Sigmoid colon (tissue), 7 donors: ENCODE measurements around the gene HSDL1. TPM values are rescaled to one million over a fixed set of nuclear protein-coding genes. Genes with fewer than 3 reads are reported as not detected.

Experiments used
- DNase-seq: peaks from one replicate; pipeline ENCODE4 v3.0.0-alpha.2; 2019
- H3K27ac ChIP-seq, 4 donors: fragments of 200-600 bp; sonication (generic); one replicate each; pipeline ENCODE4 v1.5.1; 2016 to 2019; ENCODE audit warnings: mild to moderate bottlenecking in 1 of 4
- H3K27me3 ChIP-seq, 3 donors: fragments of 200-600 bp; sonication (generic); one replicate each; pipeline ENCODE4 v1.5.1; 2019; ENCODE audit warnings: mild to moderate bottlenecking in 1 of 3
- H3K36me3 ChIP-seq, 4 donors: fragments of 200-600 bp; sonication (generic); one replicate each; pipeline ENCODE4 v1.5.1; 2016 to 2019
- H3K4me1 ChIP-seq, 4 donors: fragments of 200-600 bp; sonication (generic); one replicate each; pipeline ENCODE4 v1.5.1; 2017 to 2019
- H3K4me3 ChIP-seq, 4 donors: fragments of 200-600 bp; sonication (generic); one replicate each; pipeline ENCODE4 v1.5.1; 2017 to 2019; ENCODE audit warnings: mild to moderate bottlenecking in 2 of 4, moderate library complexity in 1 of 4
- H3K9me3 ChIP-seq, 4 donors: fragments of 200-600 bp in 3 of 4; sonication (generic) in 3 of 4; one replicate each; pipeline versions ENCODE4 v1.5.1 to v1.6.1; 2013 to 2019
- EP300 ChIP-seq, 4 donors: sonication (generic); formaldehyde crosslinking; IDR thresholded peaks; one replicate each; pipeline ENCODE4 v1.6.1; 2017; ENCODE audit warnings: antibody characterized with exemption in 4 of 4
- POLR2A ChIP-seq, 2 donors: fragments of 450-650 bp; IDR thresholded peaks; one replicate each; pipeline ENCODE4 v1.6.1; 2016; ENCODE audit warnings: antibody characterized with exemption in 2 of 2, mild to moderate bottlenecking in 2 of 2, moderate library complexity in 2 of 2
- POLR2AphosphoS5 ChIP-seq, 4 donors: sonication (generic); formaldehyde crosslinking; IDR thresholded peaks; one replicate each; pipeline ENCODE4 v1.6.1; 2017; ENCODE audit warnings: antibody characterized with exemption in 4 of 4
- WGBS, 2 donors: extraction: QIAGEN DNeasy Blood & Tissue Kit; methylation state at CpG; one replicate each; pipeline ENCODE4 v1.1.7; 2013; 5-methylcytosine and 5-hydroxymethylcytosine counted together
- intact Hi-C: fragments of 100-400 bp; cut with DNase I; formaldehyde crosslinking; loops from one replicate; pipeline ENCODE4 v1.15.1; 2023
- polyA plus RNA-seq, 3 donors: library from polyadenylated mRNA; stranded (reverse); fragments of 200-250 nt; gene quantifications; one replicate each; pipeline ENCODE4 v1.2.3, GENCODE V29; 2013
- total RNA-seq, 4 donors: library from RNA; depleted of rRNA; stranded (reverse); fragments of >200 nt; gene quantifications; one replicate each; pipeline ENCODE4 v1.1.0, GENCODE V29; 2016
- TF ChIP-seq, protein P1 (sequence below), 4 experiments: fragments of 450-650 bp in 3 of 4; fragments of 200-600 bp in 1 of 4; IDR thresholded peaks; one replicate each; pipeline ENCODE4 v1.5.1; 2016 to 2019; ENCODE audit warnings: antibody characterized with exemption in 4 of 4, mild to moderate bottlenecking in 3 of 4, moderate library complexity in 2 of 4
- donor health status: healthy with polysubstance abuse.
- donor health status: Bipolar disorder and iron deficiency.
- donor health status: healthy.

HSDL1 gene
- total and polyA plus RNA-seq, 7 donors: 5.3 to 27.8 (median 11.4) TPM

DNA sequence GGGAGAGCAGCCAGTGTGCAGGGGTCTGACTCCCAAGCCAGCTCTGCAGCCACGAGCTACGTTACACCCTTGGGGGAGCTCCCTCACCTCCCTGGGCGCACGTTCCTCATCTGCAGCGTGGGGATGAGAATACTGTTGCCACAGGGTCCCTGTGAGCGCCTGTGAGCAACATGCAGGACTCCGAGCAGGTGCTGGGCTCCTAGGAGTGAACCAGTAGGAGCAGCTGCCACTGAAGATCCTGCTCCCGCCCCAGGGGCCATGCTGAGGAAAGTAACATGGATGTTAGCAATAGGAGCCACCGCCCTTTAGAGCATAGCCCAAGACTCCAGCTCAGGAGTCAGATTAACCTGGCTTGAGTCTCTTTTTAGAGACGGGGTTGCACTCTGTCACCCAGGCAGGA is 16.1 kb upstream of the HSDL1 start:
- peaks cover 0 to 17% (median 0%) of the 10 kb centered on the region in 3 donors for H3K27me3 ChIP-seq

DNA sequence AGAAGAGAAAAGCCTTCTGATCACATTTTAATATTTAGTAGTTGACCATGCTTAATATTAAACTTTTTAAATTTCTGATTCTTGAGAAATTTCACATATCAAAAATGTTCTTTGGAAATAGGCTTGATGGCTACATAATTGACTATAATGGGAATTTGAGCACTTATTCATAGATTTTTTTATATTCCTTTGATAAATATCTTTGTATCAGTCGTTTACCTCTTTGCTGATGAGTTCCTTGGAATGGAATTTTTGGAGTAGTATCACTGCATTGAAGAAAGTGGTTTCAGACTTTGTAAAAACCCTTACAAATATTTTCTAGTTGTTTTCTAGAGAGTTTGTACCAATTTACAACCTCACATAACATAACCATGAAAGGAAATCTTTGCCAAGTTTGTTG is 14.8 kb upstream of the HSDL1 start:
- H3K36me3 ChIP-seq: no peaks in the 10 kb centered on the region
- H3K27me3 ChIP-seq: peaks cover 0 to 17% (median 0%) of the 10 kb centered on the region in 3 donors
- WGBS, 2 donors: 54 to 74% methylated on average over 1 of the region's 1 CpG
- no peaks in the 10 kb centered on the region for H3K9me3 ChIP-seq
- TF ChIP-seq POLR2A (IDR thresholded peaks at IDR 0.05) (no peak), EP300 (IDR thresholded peaks at IDR 0.05) (no peak), POLR2AphosphoS5 (IDR thresholded peaks at IDR 0.05) (no peak)
- TF ChIP-seq, protein P1, sequence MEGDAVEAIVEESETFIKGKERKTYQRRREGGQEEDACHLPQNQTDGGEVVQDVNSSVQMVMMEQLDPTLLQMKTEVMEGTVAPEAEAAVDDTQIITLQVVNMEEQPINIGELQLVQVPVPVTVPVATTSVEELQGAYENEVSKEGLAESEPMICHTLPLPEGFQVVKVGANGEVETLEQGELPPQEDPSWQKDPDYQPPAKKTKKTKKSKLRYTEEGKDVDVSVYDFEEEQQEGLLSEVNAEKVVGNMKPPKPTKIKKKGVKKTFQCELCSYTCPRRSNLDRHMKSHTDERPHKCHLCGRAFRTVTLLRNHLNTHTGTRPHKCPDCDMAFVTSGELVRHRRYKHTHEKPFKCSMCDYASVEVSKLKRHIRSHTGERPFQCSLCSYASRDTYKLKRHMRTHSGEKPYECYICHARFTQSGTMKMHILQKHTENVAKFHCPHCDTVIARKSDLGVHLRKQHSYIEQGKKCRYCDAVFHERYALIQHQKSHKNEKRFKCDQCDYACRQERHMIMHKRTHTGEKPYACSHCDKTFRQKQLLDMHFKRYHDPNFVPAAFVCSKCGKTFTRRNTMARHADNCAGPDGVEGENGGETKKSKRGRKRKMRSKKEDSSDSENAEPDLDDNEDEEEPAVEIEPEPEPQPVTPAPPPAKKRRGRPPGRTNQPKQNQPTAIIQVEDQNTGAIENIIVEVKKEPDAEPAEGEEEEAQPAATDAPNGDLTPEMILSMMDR (IDR thresholded peaks at IDR 0.05): no peak
- no peaks in the 10 kb centered on the region for H3K4me1 ChIP-seq
- intact Hi-C loops: no loop called here
- H3K4me3 ChIP-seq: no peak overlapping the region
- no peak for DNase-seq
- H3K27ac ChIP-seq: no peak overlapping the region

More for the DNA sequence above, 16.1 kb upstream of the HSDL1 start:
- intact Hi-C loops: no loop called here
- H3K36me3 ChIP-seq: no peaks in the 10 kb centered on the region
- TF ChIP-seq EP300 (IDR thresholded peaks at IDR 0.05): no peak
- no peak for TF ChIP-seq POLR2A (IDR thresholded peaks at IDR 0.05)
- TF ChIP-seq, protein P1 (IDR thresholded peaks at IDR 0.05): no peak
- TF ChIP-seq POLR2AphosphoS5 (IDR thresholded peaks at IDR 0.05): no peak
- 84 to 86% methylated on average over 10 of the region's 10 CpGs for WGBS, 2 donors
- no peak for DNase-seq
- no peaks in the 10 kb centered on the region for H3K9me3 ChIP-seq
- no peak overlapping the region for H3K4me3 ChIP-seq
- H3K27ac ChIP-seq: no peak overlapping the region
- H3K4me1 ChIP-seq: no peaks in the 10 kb centered on the region

DNA sequence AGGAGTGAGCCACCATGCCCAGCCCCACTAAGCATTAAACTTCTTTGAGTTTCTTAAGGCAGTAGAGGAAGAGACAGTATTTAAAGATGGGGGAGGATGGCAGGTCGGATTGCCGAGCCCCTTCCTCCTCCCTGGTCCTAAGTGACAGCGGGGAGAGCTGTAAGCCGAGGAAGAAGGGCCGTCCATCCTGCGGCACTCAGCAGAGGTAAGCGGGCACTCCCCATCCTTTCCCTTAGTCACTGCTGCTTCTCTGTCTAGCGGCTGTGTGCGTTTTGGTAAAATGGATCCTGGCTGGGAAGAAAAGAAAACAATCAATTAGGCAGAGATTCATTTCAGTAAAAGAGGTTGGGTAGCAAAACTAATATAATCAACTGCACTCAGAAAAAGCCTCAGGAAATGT is 14.0 kb upstream of the HSDL1 start:
- H3K27me3 ChIP-seq: peaks cover 0 to 17% (median 0%) of the 10 kb centered on the region in 3 donors
- WGBS, 2 donors: 29 to 41% methylated on average over 9 of the region's 9 CpGs

DNA sequence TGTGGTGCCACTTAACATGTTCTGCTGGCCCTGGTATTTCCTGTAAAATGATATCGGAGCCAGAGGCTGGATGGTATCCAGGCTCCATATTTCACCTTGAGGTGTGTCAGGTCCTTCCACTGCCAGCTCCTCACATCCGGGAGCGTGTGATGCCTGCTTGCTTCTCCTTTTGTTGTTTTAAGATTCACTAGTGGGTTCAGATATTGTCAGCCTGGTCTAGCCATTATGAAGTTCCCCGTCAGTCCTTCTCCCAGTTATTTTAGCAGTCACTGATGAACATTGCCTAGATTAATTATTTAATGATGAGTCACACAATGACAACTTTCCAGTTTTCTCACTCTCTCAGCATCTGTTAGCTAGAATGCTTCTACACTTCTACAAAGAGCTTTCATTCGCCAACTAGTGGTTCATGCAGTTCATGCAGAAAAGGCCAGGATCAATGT is 11.4 kb upstream of the HSDL1 start:
- Histone ChIP-seq H3K9me3 (no peaks in the 10 kb centered on the region), H3K27me3 (peaks cover 0 to 15% (median 0%) of the 10 kb centered on the region in 3 donors), H3K27ac (no peak overlapping the region), H3K4me1 (no peaks in the 10 kb centered on the region), H3K4me3 (no peak overlapping the region), H3K36me3 (no peaks in the 10 kb centered on the region)
- no peak for DNase-seq
- intact Hi-C loops: no loop called here
- TF ChIP-seq, protein P1 (IDR thresholded peaks at IDR 0.05): no peak
- TF ChIP-seq EP300 (IDR thresholded peaks at IDR 0.05) (no peak), POLR2A (IDR thresholded peaks at IDR 0.05) (no peak), POLR2AphosphoS5 (IDR thresholded peaks at IDR 0.05) (no peak)
- WGBS, 2 donors: 60 to 77% methylated on average over 5 of the region's 5 CpGs

More for the DNA sequence above, 14.0 kb upstream of the HSDL1 start:
- no peaks in the 10 kb centered on the region for H3K4me1 ChIP-seq
- intact Hi-C loops: no loop called here
- no peak for DNase-seq
- H3K9me3 ChIP-seq: no peaks in the 10 kb centered on the region
- no peak overlapping the region for H3K27ac ChIP-seq
- H3K36me3 ChIP-seq: no peaks in the 10 kb centered on the region
- no peak overlapping the region for H3K4me3 ChIP-seq
- no peak for TF ChIP-seq EP300 (IDR thresholded peaks at IDR 0.05)
- TF ChIP-seq, protein P1 (IDR thresholded peaks at IDR 0.05): no peak
- no peak for TF ChIP-seq POLR2AphosphoS5 (IDR thresholded peaks at IDR 0.05)
- no peak for TF ChIP-seq POLR2A (IDR thresholded peaks at IDR 0.05)

DNA sequence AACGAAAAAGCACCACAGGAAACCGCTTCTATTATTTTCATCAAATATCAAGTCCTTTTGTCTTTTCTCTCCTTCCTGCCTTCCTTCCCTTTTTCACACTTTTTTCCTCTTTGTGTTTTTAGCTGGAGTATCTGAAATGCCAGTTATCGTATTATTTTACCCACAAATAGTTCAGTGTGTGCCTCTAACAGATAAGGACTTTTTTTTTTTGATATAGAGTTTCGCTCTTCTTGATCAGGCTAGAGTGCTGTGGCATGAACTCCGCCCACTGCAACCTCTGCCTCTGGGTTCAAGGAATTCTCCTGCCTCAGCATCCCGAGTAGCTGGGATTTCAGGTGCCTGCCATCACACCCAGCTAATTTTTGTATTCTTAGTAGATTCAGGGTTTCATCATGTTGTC is 10.8 kb upstream of the HSDL1 start:
- no peaks in the 10 kb centered on the region for H3K9me3 ChIP-seq
- H3K27ac ChIP-seq: no peak overlapping the region
- no peaks in the 10 kb centered on the region for H3K4me1 ChIP-seq
- no peak overlapping the region for H3K4me3 ChIP-seq
- no peak for DNase-seq
- WGBS, 2 donors: 89 to 92% methylated on average over 6 of the region's 6 CpGs
- TF ChIP-seq POLR2A (IDR thresholded peaks at IDR 0.05) (no peak), POLR2AphosphoS5 (IDR thresholded peaks at IDR 0.05) (no peak), EP300 (IDR thresholded peaks at IDR 0.05) (no peak)
- TF ChIP-seq, protein P1 (IDR thresholded peaks at IDR 0.05): no peak
- intact Hi-C loops: no loop called here
- no peaks in the 10 kb centered on the region for H3K36me3 ChIP-seq
- peaks cover 0 to 9% (median 0%) of the 10 kb centered on the region in 3 donors for H3K27me3 ChIP-seq
